ENCODE results near the gene ZBTB16. TPM values are rescaled to one million over a fixed set of nuclear protein-coding genes. Genes with fewer than 3 reads are reported as not detected.

Gene ZBTB16
- total and polyA plus RNA-seq, 9 donors = 12.7 to 160 (median 68.7) TPM

GRCh38 chr11:114090225-114090910 lies 30.9 kb downstream of the ZBTB16 start:
- intact Hi-C loops (cut with DNase I) = no loop called here
- Histone ChIP-seq H3K9me3 (no peaks in the 10 kb centered on the region), H3K4me3 (no peak overlapping the region), H3K36me3 (no peaks in the 10 kb centered on the region), H3K4me1 (ENCODE audit: insufficient read depth) (peaks cover 10% of the 10 kb centered on the region), H3K27ac (peak overlapping the region in 1 of 2 donors; percentile 45), H3K27me3 (no peaks in the 10 kb centered on the region)
- WGBS, 3 donors = 82 to 86% (median 83%) methylated on average over 4 of the region's 4 CpGs
- TF ChIP-seq POLR2A (IDR thresholded peaks at IDR 0.05) = no peak
- TF ChIP-seq EP300 (IDR thresholded peaks at IDR 0.05) = no peak
- no peak for TF ChIP-seq CTCF (IDR thresholded peaks at IDR 0.05)
- DNase-seq = no peak

- no peaks in the 10 kb centered on the region for H3K36me3 ChIP-seq
- peaks cover 11% of the 10 kb centered on the region for H3K4me1 ChIP-seq (ENCODE audit: insufficient read depth)
- no peak for TF ChIP-seq EP300 (IDR thresholded peaks at IDR 0.05)
- TF ChIP-seq POLR2A (IDR thresholded peaks at IDR 0.05) = no peak
- no peak for TF ChIP-seq CTCF (IDR thresholded peaks at IDR 0.05)
- intact Hi-C loops (cut with DNase I) = no loop called here
- no peak overlapping the region for H3K27ac ChIP-seq
- DNase-seq = no peak
- WGBS, 3 donors = 88 to 95% (median 94%) methylated on average over 10 of the region's 10 CpGs
- no peaks in the 10 kb centered on the region for H3K27me3 ChIP-seq
- H3K4me3 ChIP-seq = no peak overlapping the region
- no peaks in the 10 kb centered on the region for H3K9me3 ChIP-seq
Observed at GRCh38 chr11:114090976-114091375, 31.5 kb downstream of the ZBTB16 start.

GRCh38 chr11:114091516-114092397 lies 32.2 kb downstream of the ZBTB16 start:
- no peaks in the 10 kb centered on the region for H3K36me3 ChIP-seq
- no peaks in the 10 kb centered on the region for H3K27me3 ChIP-seq
- no peaks in the 10 kb centered on the region for H3K9me3 ChIP-seq
- H3K27ac ChIP-seq = no peak overlapping the region
- peak in 1 of 5 donors; percentile 19 for DNase-seq
- intact Hi-C loops (cut with DNase I) = no loop called here
- H3K4me1 ChIP-seq (ENCODE audit: insufficient read depth) = peaks cover 10% of the 10 kb centered on the region
- WGBS, 3 donors = 68 to 77% (median 76%) methylated on average over 15 to 17 of the region's 17 CpGs
- TF ChIP-seq EP300 (IDR thresholded peaks at IDR 0.05) (no peak), CTCF (IDR thresholded peaks at IDR 0.05) (no peak)
- H3K4me3 ChIP-seq = no peak overlapping the region

- Histone ChIP-seq H3K9me3 (no peaks in the 10 kb centered on the region), H3K4me3 (no peak overlapping the region), H3K4me1 (ENCODE audit: insufficient read depth) (peaks cover 9% of the 10 kb centered on the region), H3K27ac (no peak overlapping the region), H3K27me3 (no peaks in the 10 kb centered on the region), H3K36me3 (no peaks in the 10 kb centered on the region)
- WGBS, 3 donors = 64 to 98% (median 98%) methylated on average over 3 of the region's 3 CpGs
- no peak for DNase-seq
- intact Hi-C loops (cut with DNase I) = no loop called here
- TF ChIP-seq EP300 (IDR thresholded peaks at IDR 0.05) (no peak), CTCF (IDR thresholded peaks at IDR 0.05) (no peak), POLR2A (IDR thresholded peaks at IDR 0.05) (no peak)
Observed at GRCh38 chr11:114092478-114092877, 33.0 kb downstream of the ZBTB16 start.

All from ovary (tissue), 9 donors.